Epithelial cell of esophagus (primary cell): ENCODE results near the gene ZC3H14.

Source experiments
- DNase-seq: peaks from one replicate; pipeline ENCODE4 v3.0.0; 2010; ENCODE audit warnings: low read depth
- H3K4me3 ChIP-seq: 2 replicates; pipeline ENCODE4 v1.5.1; 2011; ENCODE audit warnings: mild to moderate bottlenecking, low read length, control low read depth
- CTCF ChIP-seq: IDR thresholded peaks from 2 replicates; pipeline ENCODE4 v1.5.1; 2011; ENCODE audit warnings: low read depth, mild to moderate bottlenecking, low read length, control low read depth, inconsistent platforms; ENCODE audit not compliant: insufficient read depth; ENCODE audit errors: missing control alignments

Gene ZC3H14

GRCh38 chr14:88562532-88562830 is 356 bp upstream of the ZC3H14 start:
- H3K4me3 ChIP-seq = peak overlapping the region; percentile 50
- DNase-seq = no peak
- no peak for TF ChIP-seq CTCF

GRCh38 chr14:88563845-88564244 is 1.0 kb downstream of the ZC3H14 start:
- TF ChIP-seq CTCF = no peak
- H3K4me3 ChIP-seq = peak overlapping the region; percentile 50
- DNase-seq = no peak

- no peak for TF ChIP-seq CTCF
- H3K4me3 ChIP-seq = no peak overlapping the region
- no peak for DNase-seq
Measured at GRCh38 chr14:88565427-88565826, 2.6 kb downstream of the ZC3H14 start.

- no peak for TF ChIP-seq CTCF
- DNase-seq = no peak
- no peak overlapping the region for H3K4me3 ChIP-seq
Measured at GRCh38 chr14:88568196-88568595, 5.4 kb downstream of the ZC3H14 start.

GRCh38 chr14:88572117-88572516 is 9.3 kb downstream of the ZC3H14 start:
- no peak for TF ChIP-seq CTCF
- no peak for DNase-seq
- H3K4me3 ChIP-seq = no peak overlapping the region

GRCh38 chr14:88576222-88576621 is 13.4 kb downstream of the ZC3H14 start:
- H3K4me3 ChIP-seq = no peak overlapping the region
- TF ChIP-seq CTCF = no peak
- DNase-seq = no peak

- no peak for DNase-seq
- TF ChIP-seq CTCF = no peak
- H3K4me3 ChIP-seq = no peak overlapping the region
Measured at GRCh38 chr14:88584451-88584850, 21.6 kb downstream of the ZC3H14 start.
